DMS153 treated with DMSO at 0.1 percent for 48 hours (cell line): Measurements from ENCODE around the gene TMEM254.
"Not testable (repeated sequence)": the region's sequence is repeated elsewhere in the genome, so short reads cannot be mapped to it uniquely, and the experiment has no call there.

ENCODE experiments used
- DNase-seq: peaks from one replicate; lab custom pipeline; 2025; ENCODE audit not compliant: unreplicated experiment; lab: John Stamatoyannopoulos, UW

Gene TMEM254, protein sequence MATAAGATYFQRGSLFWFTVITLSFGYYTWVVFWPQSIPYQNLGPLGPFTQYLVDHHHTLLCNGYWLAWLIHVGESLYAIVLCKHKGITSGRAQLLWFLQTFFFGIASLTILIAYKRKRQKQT

DNA sequence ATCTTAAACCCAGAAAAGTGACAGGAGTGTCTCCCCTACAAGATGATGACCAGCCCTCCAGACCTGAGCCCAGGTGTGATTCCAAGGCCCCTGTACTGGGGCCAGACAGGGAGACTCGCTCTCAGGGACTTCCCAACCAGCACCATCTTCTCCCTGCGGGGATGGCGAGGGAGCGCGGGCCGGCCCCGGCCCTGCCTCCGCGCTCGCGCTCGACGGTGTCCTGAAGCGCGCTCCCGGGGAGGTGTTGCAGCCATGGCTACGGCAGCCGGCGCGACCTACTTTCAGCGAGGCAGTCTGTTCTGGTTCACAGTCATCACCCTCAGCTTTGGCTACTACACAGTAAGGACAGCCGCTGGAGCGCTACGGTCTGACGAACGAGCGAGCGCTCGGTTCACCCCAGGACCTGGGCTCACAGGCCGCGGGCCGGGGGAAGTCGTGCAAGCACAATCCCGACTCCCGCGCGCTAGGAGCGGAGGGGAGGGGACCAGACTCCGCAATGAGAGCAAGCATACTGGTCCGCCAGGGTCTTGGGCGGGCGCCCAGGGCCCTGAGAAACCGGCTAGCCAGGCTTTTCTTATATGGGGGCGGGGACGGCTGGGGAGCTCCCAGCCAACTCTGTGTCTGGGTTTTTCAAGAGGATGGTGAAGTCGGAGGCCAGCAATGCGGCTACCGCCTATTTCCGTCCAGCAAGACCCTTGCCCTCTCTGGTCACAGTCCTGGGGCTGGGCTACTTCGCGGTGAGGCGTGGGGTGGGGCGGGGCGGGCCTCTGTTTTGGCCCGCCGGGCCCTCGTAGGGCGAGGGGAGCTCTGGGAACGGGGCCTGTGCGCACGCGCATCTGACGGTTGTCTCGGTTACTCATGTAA is at the start of gene TMEM254:
Gene TMEM254 (plus strand): TSS at position 218 of the 864 bp plus-strand sequence. CDS start 35 bp downstream, at position 253.
- DNase-seq = peak; percentile 75

DNA sequence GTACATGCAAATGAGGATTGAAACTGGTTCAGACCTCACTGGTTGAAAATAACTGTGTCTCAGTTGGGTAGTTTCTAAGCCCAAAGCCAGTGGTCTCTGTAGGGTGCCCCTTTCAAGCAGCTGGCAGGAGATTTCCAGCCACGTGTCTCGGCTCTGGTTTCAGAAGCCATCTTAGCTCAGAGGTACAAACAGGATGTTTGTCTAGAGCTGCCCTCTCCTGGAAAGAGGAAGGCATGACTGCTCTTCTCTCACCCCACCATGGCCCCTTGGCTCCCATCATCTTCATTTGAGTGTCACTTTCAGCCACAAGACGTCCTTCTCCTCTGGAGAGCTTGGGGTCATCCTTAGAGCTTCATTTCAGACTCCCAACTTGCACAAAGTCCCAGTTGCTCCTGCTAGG is 49.3 kb upstream of the TMEM254 start:
- DNase-seq = not testable (repeated sequence)

DNA sequence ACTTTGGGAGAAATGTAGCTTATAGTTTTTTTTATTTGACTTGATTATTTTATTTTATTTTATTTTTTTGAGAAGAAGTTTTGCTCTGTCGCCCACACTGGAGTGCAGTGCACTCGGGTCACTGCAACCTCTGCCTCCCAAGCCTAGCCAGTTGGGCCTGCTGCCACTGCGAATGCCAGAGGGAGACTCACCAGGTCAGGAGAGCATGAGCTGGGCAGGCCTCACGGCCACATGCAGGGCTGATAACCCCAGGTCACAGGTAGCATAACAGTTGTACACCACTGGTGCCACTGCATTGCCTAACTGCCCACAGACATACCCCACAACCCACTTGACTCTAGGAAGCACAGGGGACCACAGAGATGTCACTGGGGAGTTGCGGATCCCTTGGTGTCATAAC is 48.6 kb upstream of the TMEM254 start:
- DNase-seq = not testable (repeated sequence)

DNA sequence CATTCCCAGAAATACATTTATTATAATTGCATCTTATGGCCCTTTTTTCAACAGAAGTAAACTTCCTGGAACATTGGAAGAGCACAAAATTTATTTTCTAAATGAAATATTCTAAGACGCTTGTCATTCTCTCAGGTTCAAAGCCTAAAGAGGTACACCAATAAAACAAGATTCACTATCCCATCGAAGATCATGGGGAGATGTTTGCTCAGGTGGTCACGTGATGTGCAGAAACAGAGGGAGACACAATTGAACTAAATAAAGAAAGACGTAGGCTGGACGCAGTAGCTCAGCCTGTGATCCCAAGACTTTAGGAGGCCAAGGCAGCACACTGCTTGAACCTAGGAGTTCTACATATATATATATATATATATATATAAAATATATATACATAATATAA is 46.0 kb upstream of the TMEM254 start:
- no peak for DNase-seq

DNA sequence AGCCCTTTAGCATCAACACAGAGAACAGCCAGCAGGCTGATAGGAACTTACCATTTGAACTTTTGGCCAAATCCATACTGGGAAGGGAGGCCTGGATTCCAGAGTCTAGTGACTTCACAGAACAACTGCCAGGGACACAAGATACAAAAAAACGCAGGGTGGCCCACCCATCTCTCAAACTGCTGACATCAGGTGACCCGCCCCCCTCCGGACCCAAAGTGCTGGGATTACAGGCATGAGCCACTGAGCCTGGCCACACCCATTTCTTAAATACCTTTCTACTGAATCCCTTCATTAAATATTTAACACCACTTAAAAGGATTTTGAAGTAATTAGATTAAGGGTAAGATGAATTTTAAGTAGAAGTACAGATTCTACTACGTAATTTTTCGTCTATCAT is 43.7 kb upstream of the TMEM254 start:
- not testable (repeated sequence) for DNase-seq

DNA sequence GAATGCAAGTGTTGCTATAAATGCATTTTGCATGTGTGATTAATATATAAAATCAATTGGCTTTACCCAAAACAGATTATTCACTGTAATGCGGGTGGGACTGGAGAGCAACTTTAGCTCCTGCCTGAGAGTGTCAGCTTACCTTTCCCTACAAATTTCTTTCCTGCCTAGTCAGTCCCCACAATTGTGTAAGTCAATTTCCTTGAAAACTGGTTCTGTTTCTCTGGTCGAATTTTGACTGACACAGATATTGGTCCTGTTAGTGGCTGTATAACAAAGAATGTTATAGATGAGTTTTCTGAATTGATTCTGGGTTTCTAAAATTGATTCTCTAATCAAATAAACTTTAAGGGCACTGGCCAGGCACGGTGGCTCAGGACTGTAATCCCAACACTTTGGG is 43.0 kb upstream of the TMEM254 start:
- DNase-seq = not testable (repeated sequence)

DNA sequence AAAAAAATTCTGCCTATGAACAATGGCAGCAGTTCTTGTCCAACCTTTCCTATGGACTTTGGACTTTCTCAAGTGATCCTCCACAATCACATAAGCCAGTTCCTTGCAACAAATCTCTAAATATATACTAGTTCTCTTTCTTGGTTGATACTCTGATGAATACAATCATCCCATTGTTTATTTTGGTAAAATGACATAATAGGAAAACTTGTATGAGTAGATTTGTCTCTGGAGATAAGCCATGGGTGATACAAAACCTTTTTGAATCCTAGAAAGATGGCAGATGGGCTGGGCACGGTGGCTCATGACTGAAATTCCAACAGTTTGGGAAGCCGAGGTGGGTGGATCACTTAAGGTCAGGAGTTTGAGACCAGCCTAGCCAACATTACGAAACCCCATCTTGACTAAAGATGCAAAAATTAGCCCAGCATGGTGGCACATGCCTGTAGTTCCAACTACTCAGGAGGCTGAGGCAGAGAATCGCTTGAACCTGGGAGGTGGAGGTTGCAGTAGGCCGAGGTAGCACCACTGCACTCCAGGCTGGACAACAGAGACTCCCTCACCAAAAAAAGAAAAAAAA is 41.5 kb upstream of the TMEM254 start:
- not testable (repeated sequence) for DNase-seq

DNA sequence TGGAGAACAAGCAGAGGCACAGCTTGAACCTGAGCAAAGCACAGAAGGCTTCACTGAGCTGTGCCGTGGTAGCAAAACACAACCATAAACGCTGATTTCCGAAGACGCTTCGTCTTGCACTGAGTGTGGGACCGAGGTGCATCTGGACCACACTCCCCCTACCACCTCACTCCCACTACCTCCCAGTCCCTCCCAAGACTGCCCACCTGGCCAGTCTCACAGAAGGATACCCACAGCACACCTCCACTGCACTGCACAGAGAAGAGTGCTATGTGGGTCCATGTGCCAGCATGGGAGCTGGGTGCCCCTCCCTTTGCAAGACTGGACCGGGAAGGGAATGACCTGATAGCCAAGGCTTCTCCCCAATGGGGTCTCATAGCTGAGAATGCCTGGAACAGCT is 40.2 kb upstream of the TMEM254 start:
- not testable (repeated sequence) for DNase-seq

DNA sequence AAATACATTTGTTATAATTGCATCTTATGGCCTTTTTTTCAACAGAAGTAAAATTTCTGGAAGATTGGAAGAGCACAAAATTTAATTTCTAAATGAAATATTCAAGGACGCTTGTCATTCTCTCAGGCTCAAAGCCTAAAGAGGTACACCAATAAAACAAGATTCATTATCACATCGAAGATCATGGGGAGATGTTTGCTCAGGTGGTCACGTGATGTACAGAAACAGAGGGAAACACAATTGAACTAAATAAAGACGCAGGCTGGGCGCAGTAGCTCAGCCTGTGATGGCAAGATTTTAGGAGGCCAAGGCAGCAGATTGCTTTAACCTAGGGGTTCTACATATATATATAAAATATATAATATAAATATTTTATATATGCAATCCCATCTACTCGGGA is 37.3 kb upstream of the TMEM254 start:
- DNase-seq = no peak

DNA sequence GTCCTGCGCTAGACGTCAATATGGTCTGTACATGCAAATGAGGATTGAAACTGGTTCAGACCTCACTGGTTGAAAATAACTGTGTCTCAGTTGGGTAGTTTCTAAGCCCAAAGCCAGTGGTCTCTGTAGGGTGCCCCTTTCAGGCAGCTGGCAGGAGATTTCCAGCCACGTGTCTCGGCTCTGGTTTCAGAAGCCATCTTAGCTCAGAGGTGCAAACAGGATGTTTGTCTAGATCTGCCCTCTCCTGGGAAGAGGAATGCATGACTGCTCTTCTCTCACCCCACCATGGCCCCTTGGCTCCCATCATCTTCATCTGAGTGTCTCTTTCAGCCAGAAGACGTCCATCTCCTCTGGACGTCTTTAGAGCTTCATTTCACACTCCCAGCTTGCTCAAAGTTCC is 33.5 kb upstream of the TMEM254 start:
- not testable (repeated sequence) for DNase-seq

DNA sequence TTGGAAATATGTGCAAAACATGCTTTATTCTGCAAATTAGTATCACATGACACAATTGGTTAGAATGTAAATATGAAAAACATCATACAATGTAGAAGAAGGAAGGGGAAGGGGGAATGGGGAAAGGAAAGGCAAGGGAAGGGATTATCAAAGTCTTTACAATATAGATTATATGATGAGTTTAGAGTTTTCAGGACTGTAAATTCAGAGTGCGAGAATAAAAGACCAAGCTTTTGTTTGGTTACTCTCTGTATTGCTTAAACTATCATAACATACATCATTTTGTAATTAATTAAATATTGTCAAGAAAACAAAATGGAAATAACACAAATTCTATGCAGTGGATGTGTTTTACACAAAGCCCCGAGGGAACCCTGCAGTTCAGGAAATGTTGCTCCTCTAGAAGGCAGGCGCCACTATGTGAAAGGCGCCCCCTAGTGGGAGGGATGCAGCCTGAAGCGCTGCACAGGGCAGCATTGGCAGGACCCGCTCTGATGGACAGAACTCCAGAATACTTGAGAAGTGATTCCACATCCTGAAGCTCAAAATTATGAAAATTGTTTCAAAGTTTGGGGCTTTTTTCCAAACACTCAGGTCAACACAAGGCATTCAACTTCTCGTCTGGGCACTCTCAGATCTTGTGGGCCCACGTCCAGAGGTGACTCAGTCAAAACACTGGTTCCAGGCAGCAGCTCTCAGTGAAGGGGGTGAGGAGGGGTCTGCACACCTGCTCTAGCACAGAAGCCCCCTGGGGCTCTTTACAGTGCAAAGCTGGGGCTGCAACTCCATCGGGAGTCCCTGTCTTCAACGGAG is 31.6 kb upstream of the TMEM254 start:
- DNase-seq = peak; percentile 33

DNA sequence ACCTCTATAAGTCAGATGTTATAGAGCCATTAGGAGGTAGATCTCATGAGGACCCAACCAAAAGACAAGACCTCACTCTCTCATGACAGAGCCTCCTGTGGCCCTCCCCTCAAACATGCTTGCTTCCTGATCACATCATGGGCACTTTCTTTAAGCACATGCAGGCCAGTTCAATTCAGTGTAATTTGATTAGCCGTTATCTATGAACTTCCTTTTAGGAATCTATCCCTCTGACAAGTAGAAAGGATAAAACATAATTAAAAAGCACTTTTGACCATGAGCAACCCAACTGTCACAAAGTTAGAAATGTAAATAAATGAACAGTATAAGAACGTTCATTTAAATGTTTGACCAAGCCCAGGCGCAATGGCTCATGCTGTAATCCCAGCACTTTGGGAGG is 27.7 kb upstream of the TMEM254 start:
- DNase-seq = no peak

DNA sequence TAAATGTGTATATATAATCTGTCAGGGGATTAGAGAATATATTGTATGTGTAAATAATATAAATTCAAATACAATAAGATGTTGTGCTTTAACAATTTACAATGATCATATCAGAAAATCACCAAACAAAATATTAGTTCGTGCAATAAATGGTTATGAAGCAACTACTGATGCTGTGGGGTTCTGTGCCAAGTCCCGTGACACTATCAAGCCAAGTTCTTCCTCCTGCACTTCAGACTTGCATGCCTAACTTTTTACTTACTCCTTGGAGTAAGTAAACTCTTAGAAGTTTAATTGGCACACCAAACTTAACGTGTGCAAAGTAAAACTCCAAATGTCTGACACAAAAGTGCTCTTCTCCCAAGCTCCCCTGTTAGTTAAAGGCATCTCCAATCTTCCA is 26.5 kb upstream of the TMEM254 start:
- no peak for DNase-seq

DNA sequence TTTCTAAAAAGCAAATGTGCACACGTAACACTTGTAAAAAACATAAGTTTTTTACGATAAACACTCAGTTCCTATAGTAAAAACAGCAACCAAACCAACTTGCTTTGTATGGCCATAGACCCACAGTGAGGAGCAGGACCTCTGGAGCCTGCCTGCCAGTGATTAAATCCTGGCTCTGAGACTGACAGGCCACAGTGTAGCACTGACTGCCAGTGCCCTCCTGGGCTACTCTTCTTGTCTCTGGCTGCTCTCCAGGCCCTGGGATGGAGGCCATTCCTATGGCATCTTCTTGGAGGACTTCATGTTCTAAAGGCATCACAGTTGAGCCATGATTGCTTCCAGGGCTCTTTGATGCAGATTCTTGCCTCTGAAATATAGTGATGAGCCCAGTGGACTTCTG is 22.7 kb upstream of the TMEM254 start:
- DNase-seq = no peak

DNA sequence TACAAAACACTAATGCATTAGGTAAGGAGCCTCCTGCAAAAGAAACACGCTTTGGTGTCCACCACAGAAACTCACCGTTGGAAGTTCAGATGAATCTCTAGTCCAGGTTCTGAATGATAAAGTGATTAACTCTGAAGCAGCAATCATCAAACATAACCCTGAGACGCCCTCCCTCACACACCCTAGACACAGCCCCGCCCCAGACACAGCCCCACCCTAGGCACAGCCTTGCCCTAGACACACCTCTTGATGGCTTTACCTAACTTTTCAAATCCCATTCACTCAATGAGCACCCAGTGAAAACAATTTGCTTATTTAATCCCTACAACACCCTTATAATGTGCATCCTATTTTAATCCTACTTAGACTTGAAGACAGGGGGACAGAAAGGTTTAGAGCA is 21.3 kb upstream of the TMEM254 start:
- DNase-seq = no peak

DNA sequence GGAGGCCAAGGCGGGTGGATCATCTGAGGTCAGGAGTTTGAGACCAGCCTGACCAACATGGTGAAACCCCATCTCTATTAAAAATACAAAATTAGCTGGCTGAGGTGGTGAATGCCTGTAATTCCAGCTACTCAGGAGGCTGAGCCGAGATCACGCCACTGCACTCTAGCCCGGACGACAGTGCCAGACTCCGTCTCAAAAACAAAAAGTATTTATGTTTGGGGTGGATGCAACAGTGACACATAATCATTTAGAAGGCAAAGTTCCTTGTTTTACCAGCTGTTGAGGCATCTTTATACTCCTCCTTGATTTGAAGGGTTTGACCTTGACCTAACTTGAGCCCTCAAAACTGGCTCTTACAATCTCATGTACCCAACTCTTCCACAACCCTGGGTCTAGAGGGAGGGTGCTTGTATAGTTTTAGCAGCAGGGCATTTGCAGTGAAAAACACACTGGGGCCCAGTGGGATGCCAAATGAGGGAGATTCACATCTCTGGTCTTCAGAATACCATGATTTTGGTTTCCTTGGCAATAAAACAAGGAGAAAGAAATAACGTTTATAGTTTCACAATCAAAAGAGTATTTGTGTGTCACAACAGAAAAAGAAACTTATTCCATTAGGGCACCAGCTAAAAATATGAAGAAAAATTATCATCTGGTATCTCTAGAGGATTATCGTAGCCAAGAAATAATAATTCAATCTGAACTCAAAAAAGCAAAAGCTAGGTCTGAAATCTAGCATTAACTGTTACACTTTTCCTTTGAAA is 14.2 kb upstream of the TMEM254 start:
- DNase-seq = no peak

DNA sequence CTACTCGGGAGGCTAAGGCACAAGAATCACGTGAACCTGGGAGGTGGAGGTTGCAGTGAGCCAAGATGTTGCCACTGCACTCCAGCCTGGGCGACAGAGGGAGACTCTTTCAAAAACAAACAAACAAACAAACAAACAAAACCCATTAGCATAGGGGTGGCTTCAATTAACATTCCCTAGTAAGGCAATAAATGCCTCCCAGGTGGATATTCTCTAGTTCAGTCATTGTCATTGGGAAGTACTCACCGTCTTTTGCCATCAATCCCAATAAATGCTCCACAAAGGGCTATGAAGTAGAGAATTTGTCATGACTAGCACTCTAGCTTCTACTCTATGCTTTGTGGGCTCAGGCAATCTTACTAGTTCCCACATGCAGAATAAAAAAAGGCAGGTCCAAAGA is 11.7 kb upstream of the TMEM254 start:
- DNase-seq = no peak

DNA sequence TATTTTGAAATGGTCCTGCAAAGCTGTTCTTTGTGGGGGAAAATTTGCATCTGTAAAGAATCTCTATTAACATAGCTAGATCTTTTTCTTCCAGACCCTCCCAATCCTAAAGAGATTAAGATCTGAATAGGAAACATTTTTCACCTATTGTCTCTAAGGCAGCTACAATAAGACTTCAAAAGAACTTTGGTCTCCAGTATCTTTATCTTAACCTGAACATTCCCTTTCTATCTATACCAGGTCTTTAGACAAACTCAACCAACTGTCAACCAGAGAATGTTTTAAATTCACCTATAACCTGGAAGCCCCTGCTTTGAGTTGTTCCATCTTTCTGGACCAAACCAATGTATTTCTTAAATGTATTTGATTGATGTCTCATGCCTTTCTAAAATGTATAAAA is 10.6 kb upstream of the TMEM254 start:
- not testable (repeated sequence) for DNase-seq

DNA sequence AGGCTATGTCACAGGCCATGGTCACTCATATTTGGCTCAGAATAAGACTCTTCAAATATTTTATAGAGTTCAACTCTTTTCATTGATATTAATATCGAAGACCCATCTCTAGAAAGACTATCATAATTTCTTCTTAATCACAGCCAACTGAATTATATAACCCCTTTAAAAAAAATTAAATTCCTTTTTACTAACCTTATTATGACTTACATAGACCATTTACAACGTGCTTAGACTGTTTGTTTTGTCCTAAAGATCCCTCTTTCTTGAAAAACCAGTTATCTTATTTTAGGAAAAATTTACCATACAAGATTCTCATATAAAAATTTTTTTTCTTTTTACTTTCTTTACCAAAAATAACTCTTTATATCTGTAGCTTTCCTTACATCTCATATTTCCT is 10.2 kb upstream of the TMEM254 start:
- DNase-seq = no peak

DNA sequence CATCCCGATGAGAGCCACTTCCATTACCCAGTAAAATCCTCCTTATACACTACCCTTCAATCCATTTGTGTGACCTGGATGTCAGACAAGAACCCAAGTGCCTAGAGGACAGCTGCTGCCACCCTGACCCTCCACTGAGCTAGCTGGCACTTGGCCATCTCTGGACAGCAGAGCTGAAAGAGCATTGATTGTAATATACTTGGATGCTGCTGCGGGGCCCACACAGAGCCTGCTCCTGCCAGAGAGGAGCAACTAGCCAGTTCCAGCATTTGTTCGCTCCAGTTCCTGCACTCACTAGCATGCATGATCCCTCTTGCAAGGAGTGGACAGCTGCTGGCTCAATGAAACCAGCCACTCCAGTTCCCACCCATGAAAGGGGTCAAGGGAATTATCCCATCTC is 8.4 kb upstream of the TMEM254 start:
- DNase-seq = no peak

DNA sequence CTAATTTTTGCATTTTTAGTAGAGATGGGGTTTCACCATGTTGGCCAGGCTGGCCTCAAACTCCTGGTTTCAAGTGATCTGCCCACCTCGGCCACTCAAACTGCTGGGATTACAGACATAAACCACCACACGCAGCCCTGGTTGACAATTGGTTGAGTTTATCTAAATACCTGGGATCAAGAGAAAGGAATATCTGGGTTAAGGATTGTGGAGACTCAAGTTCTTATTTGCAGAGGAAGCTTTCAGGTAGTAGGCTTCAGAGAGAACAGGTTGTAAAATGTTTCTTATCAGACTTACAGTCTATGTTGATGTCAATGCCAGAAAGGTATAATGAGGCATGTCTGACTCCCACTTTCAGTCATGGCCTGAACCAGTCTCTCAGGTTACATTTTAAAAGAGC is 5.9 kb upstream of the TMEM254 start:
- no peak for DNase-seq
